Trophoblast cell (in vitro differentiated cells and primary cell): ENCODE measurements around the gene SNX18.

ENCODE experiments used
- DNase-seq, 2 donors: peaks; one replicate each; pipeline ENCODE4 v3.0.0-alpha.2; 2016
- H2AFZ ChIP-seq: 2 replicates; pipeline ENCODE4 v1.6.1; 2013; ENCODE audit warnings: low read length, moderate library complexity, mild to moderate bottlenecking; ENCODE audit not compliant: insufficient read depth, poor library complexity
- H2AK5ac ChIP-seq: 2 replicates; pipeline ENCODE4 v1.6.1; 2013; ENCODE audit warnings: mild to moderate bottlenecking, low read length
- H2BK120ac ChIP-seq: 2 replicates; pipeline ENCODE4 v1.6.1; 2013; ENCODE audit warnings: low read length, mild to moderate bottlenecking, moderate library complexity; ENCODE audit not compliant: insufficient read depth, poor library complexity
- H2BK12ac ChIP-seq: 2 replicates; pipeline ENCODE4 v1.6.1; 2013; ENCODE audit warnings: mild to moderate bottlenecking, low read length, moderate library complexity
- H2BK5ac ChIP-seq: 2 replicates; pipeline ENCODE4 v1.6.1; 2013; ENCODE audit warnings: low read length, low read depth, moderate library complexity, mild to moderate bottlenecking; ENCODE audit not compliant: poor library complexity
- H3K14ac ChIP-seq: 2 replicates; pipeline ENCODE4 v1.6.1; 2013; ENCODE audit warnings: mild to moderate bottlenecking, low read length
- H3K18ac ChIP-seq: 2 replicates; pipeline ENCODE4 v1.6.1; 2013; ENCODE audit warnings: mild to moderate bottlenecking, low read length
- H3K23ac ChIP-seq: 2 replicates; pipeline ENCODE4 v1.6.1; 2013; ENCODE audit warnings: low read length
- H3K27ac ChIP-seq: 2 replicates; pipeline ENCODE4 v1.5.1; 2013; ENCODE audit warnings: low read depth, mild to moderate bottlenecking, inconsistent platforms, low read length, moderate library complexity
- H3K27me3 ChIP-seq: 2 replicates; pipeline ENCODE4 v1.6.1; 2013; ENCODE audit warnings: inconsistent platforms, mild to moderate bottlenecking, low read length, moderate library complexity; ENCODE audit not compliant: insufficient read depth
- H3K36me3 ChIP-seq, 2 experiments: 1 replicate in 1 of 2; 2 replicates in 1 of 2; pipeline ENCODE4 v1.6.1; 2013; ENCODE audit warnings: low read length in 2 of 2, mild to moderate bottlenecking in 2 of 2, moderate library complexity in 1 of 2; ENCODE audit not compliant: insufficient read depth in 2 of 2, control insufficient read depth in 1 of 2
- H3K4ac ChIP-seq: 2 replicates; pipeline ENCODE4 v1.6.1; 2013; ENCODE audit warnings: low read depth, mild to moderate bottlenecking, low read length, moderate library complexity
- H3K4me1 ChIP-seq, 2 experiments: 1 replicate in 1 of 2; 2 replicates in 1 of 2; pipeline ENCODE4 v1.6.1; 2013; ENCODE audit warnings: low read length in 2 of 2, mild to moderate bottlenecking in 2 of 2, moderate library complexity in 1 of 2; ENCODE audit not compliant: insufficient read depth in 2 of 2, control insufficient read depth in 1 of 2
- H3K4me2 ChIP-seq: 2 replicates; pipeline ENCODE4 v1.6.1; 2013; ENCODE audit warnings: inconsistent platforms, mild to moderate bottlenecking, low read length, moderate library complexity
- H3K4me3 ChIP-seq: 2 replicates; pipeline ENCODE4 v1.5.1; 2013; ENCODE audit warnings: mild to moderate bottlenecking, low read depth, low read length, inconsistent platforms
- H3K79me1 ChIP-seq: one replicate; pipeline ENCODE4 v1.6.1; 2013; ENCODE audit warnings: low read length
- H3K79me2 ChIP-seq: 2 replicates; pipeline ENCODE4 v1.6.1; 2013; ENCODE audit warnings: low read length, mild to moderate bottlenecking; ENCODE audit not compliant: control insufficient read depth, insufficient read depth, poor library complexity
- H3K9ac ChIP-seq: 2 replicates; pipeline ENCODE4 v1.6.1; 2013; ENCODE audit warnings: mild to moderate bottlenecking, low read length
- H3K9me3 ChIP-seq: 2 replicates; pipeline ENCODE4 v1.6.1; 2013; ENCODE audit warnings: low read depth, mild to moderate bottlenecking, control low read depth, inconsistent platforms, low read length; ENCODE audit not compliant: insufficient read depth
- H4K12ac ChIP-seq: 2 replicates; pipeline ENCODE4 v1.6.1; 2013; ENCODE audit warnings: low read depth, mild to moderate bottlenecking, low read length, moderate library complexity
- H4K8ac ChIP-seq: 2 replicates; pipeline ENCODE4 v1.6.1; 2013; ENCODE audit warnings: low read depth, mild to moderate bottlenecking, low read length, moderate library complexity
- H4K91ac ChIP-seq: one replicate; pipeline ENCODE4 v1.6.1; 2013; ENCODE audit warnings: low read depth, mild to moderate bottlenecking, low read length, moderate library complexity
- WGBS: extraction: QIAGEN DNeasy Blood & Tissue Kit; methylation state at CpG from one replicate; pipeline ENCODE4 v1.1.7; 2013; ENCODE audit warnings: missing lambda C conversion rate; ENCODE audit not compliant: insufficient read length, insufficient coverage; ENCODE audit errors: extremely low coverage; 5-methylcytosine and 5-hydroxymethylcytosine counted together

Gene SNX18

DNA sequence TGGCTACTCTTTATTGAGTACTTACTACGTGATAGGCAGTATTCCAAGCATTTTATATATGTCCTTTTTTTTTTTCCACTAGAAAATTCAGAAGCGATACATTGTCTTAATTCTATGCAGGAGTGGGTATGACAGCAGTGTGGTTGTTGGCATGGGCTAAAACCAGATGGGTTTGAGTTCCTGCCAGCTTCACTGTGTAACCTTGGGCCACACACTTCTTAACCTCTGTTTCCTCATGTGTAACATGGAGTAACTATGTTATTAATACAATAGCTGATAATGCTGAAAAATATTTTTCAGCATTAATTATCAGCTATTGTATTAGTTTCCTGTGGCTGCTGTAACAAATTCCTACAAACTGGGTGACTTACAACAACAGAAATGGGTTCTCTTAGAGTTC, 12.0 kb downstream of the SNX18 start:
- Histone ChIP-seq H3K79me2 (peaks cover 11% of the 10 kb centered on the region), H2BK12ac (no peak overlapping the region), H2AK5ac (no peak overlapping the region), H3K36me3 (peaks cover 2 to 4% of the 10 kb centered on the region in 2 experiments), H3K23ac (no peak overlapping the region), H4K91ac (no peak overlapping the region), H2BK120ac (no peak overlapping the region), H3K4me1 (peaks cover 10 to 15% of the 10 kb centered on the region in 2 experiments), H3K4me2 (no peak overlapping the region), H3K27ac (no peak overlapping the region), H2AFZ (no peak overlapping the region), H3K18ac (no peak overlapping the region), H3K14ac (no peak overlapping the region), H3K4ac (peak overlapping the region; percentile 38), H3K9ac (no peak overlapping the region), H2BK5ac (no peak overlapping the region), H3K27me3 (no peaks in the 10 kb centered on the region), H3K4me3 (no peak overlapping the region), H4K12ac (no peak overlapping the region), H3K9me3 (no peaks in the 10 kb centered on the region), H3K79me1 (peaks cover 11% of the 10 kb centered on the region), H4K8ac (no peak overlapping the region)
- no peak for DNase-seq
- no CpG with 5 or more reads among the region's 2 CpGs for WGBS

GRCh38 chr5:54531546-54531945, 14.0 kb downstream of the SNX18 start:
- Histone ChIP-seq H2BK120ac (no peak overlapping the region), H2BK12ac (peak overlapping the region; percentile 4), H2AK5ac (peak overlapping the region; percentile 47), H3K4ac (peak overlapping the region; percentile 86), H3K79me2 (peaks cover 7% of the 10 kb centered on the region), H3K27ac (no peak overlapping the region), H2BK5ac (no peak overlapping the region), H3K9ac (no peak overlapping the region), H3K27me3 (no peaks in the 10 kb centered on the region), H3K9me3 (no peaks in the 10 kb centered on the region), H2AFZ (no peak overlapping the region), H3K18ac (no peak overlapping the region), H3K23ac (no peak overlapping the region), H4K8ac (no peak overlapping the region), H4K12ac (no peak overlapping the region), H3K4me3 (no peak overlapping the region), H3K4me1 (peaks cover 10 to 17% of the 10 kb centered on the region in 2 experiments), H3K4me2 (no peak overlapping the region), H4K91ac (no peak overlapping the region), H3K14ac (peak overlapping the region; percentile 67), H3K79me1 (peaks cover 12% of the 10 kb centered on the region), H3K36me3 (peaks cover 2 to 3% of the 10 kb centered on the region in 2 experiments)
- no CpG with 5 or more reads among the region's 12 CpGs for WGBS
- no peak for DNase-seq

DNA sequence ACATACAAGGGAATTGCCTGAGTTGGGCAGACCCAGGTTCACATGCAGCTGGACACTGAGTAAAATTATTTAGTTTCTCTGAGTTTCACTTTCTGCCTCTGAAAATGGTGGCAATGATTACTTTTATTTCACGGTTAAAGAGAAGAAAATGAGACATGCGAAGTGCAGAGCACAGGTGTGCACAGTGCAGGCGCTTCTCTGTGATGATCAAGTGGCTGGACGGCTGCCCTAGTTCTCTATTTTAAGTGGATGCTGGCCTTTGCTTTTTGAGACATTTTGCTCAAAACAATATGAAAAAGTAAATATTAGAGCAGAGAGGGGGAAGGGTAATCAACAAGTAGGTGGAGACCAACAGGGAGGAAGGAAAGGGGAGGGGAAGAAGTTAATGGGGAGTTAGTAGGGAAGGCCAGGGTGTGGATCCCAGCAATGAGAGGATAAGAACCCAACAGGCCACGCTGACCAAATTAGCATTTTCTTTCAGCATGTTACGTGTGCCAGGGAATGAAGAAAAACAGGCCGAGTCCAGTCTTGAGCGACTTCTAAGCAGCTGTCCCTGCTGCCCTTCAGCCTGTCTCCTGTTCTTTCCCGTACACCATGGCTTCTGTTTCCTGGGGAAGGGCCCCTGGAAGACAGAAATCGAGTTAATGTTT, 16.1 kb downstream of the SNX18 start:
- H3K14ac ChIP-seq: peak overlapping the region; percentile 59
- H2AFZ ChIP-seq: peak overlapping the region; percentile 37
- peak overlapping the region; percentile 43 for H3K4me2 ChIP-seq
- H3K4me3 ChIP-seq: no peak overlapping the region
- peaks cover 10 to 16% of the 10 kb centered on the region in 2 experiments for H3K4me1 ChIP-seq
- peak overlapping the region; percentile 34 for H2BK5ac ChIP-seq
- H4K12ac ChIP-seq: no peak overlapping the region
- peak overlapping the region; percentile 96 for H3K27ac ChIP-seq
- whole genome bisulfite sequencing: no CpG with 5 or more reads among the region's 10 CpGs
- H3K36me3 ChIP-seq: peaks cover 2 to 3% of the 10 kb centered on the region in 2 experiments
- peaks cover 3% of the 10 kb centered on the region for H3K79me2 ChIP-seq
- peak overlapping the region; percentile 29 for H3K4ac ChIP-seq
- peak; percentile 92 to 93 for DNase-seq
- H3K27me3 ChIP-seq: no peaks in the 10 kb centered on the region
- peak overlapping the region; percentile 50 for H4K8ac ChIP-seq
- peak overlapping the region; percentile 55 for H2BK120ac ChIP-seq
- H3K9ac ChIP-seq: no peak overlapping the region
- H2AK5ac ChIP-seq: no peak overlapping the region
- H3K18ac ChIP-seq: peak overlapping the region; percentile 39
- no peak overlapping the region for H3K23ac ChIP-seq
- H3K9me3 ChIP-seq: no peaks in the 10 kb centered on the region
- H2BK12ac ChIP-seq: peak overlapping the region; percentile 91
- peaks cover 12% of the 10 kb centered on the region for H3K79me1 ChIP-seq
- peak overlapping the region; percentile 79 for H4K91ac ChIP-seq

GRCh38 chr5:54534191-54535004, 16.8 kb downstream of the SNX18 start:
- no CpG with 5 or more reads among the region's 4 CpGs for WGBS

More at GRCh38 chr5:54534191-54535004, 16.8 kb downstream of the SNX18 start:
- Histone ChIP-seq H3K14ac (peak overlapping the region; percentile 97), H2BK12ac (peak overlapping the region; percentile 81), H2AFZ (peak overlapping the region; percentile 79), H3K4ac (peak overlapping the region; percentile 95), H4K91ac (peak overlapping the region; percentile 98), H2BK5ac (peak overlapping the region; percentile 81), H3K4me2 (peak overlapping the region; percentile 56), H4K12ac (peak overlapping the region; percentile 74), H2AK5ac (no peak overlapping the region), H3K18ac (peak overlapping the region; percentile 93), H3K4me3 (no peak overlapping the region), H2BK120ac (peak overlapping the region; percentile 94), H3K9ac (no peak overlapping the region), H3K79me2 (peaks cover 2% of the 10 kb centered on the region), H3K79me1 (peaks cover 12% of the 10 kb centered on the region), H3K27ac (peak overlapping the region; percentile 96), H3K9me3 (no peaks in the 10 kb centered on the region), H4K8ac (peak overlapping the region; percentile 68), H3K36me3 (peaks cover 0 to 2% of the 10 kb centered on the region in 2 experiments), H3K27me3 (no peaks in the 10 kb centered on the region), H3K23ac (no peak overlapping the region), H3K4me1 (peaks cover 10 to 12% of the 10 kb centered on the region in 2 experiments)
- no peak for DNase-seq
